H1 (cell line): ENCODE data around the gene ZNF524. TPM values are rescaled to one million over a fixed set of nuclear protein-coding genes. Genes with fewer than 3 reads are reported as not detected.

Experiments
- CTCF ChIA-PET: fragments of 300-600 bp; sonication (Branson Sonifier 250); formaldehyde crosslinking; loops from one replicate; lab custom pipeline; 2021; ENCODE audit not compliant: partially characterized antibody; lab: Charles Lee
- POLR2A ChIA-PET: fragments of 300-600 bp; sonication (Branson Sonifier 250); formaldehyde crosslinking; loops from one replicate; lab custom pipeline; 2021; ENCODE audit warnings: inconsistent platforms; ENCODE audit not compliant: partially characterized antibody; lab: Charles Lee
- DNase-seq, 2 experiments: peaks; one replicate each; pipeline versions ENCODE4 v3.0.0 to v3.0.0-alpha.2; 2010 to 2022; ENCODE audit warnings: low spot score in 2 of 2, low read depth in 1 of 2, mixed read lengths in 1 of 2
- FAIRE-seq: peaks from 2 replicates; lab custom pipeline; 2011; peaks lifted over from hg19 to GRCh38; lab: Jason Lieb, UNC
- H2AFZ ChIP-seq: 2 replicates; pipeline ENCODE4 v1.8.1; 2012; ENCODE audit warnings: low read length, inconsistent platforms
- H2AK5ac ChIP-seq: 2 replicates; pipeline ENCODE4 v1.6.1; 2013; ENCODE audit warnings: low read depth, low read length
- H2BK120ac ChIP-seq: replicated peaks from 2 replicates; pipeline ENCODE3; 2013; ENCODE audit warnings: low read depth, low read length, inconsistent platforms
- H2BK12ac ChIP-seq: 2 replicates; pipeline ENCODE4 v1.6.1; 2013; ENCODE audit warnings: low read depth, low read length
- H2BK15ac ChIP-seq: 2 replicates; pipeline ENCODE4 v1.6.1; 2013; ENCODE audit warnings: low read length
- H2BK20ac ChIP-seq: 2 replicates; pipeline ENCODE4 v1.6.1; 2013; ENCODE audit warnings: low read length
- H2BK5ac ChIP-seq: 2 replicates; pipeline ENCODE4 v1.6.1; 2013; ENCODE audit warnings: low read depth, low read length
- H3K14ac ChIP-seq: 2 replicates; pipeline ENCODE4 v1.6.1; 2013; ENCODE audit warnings: inconsistent platforms; ENCODE audit not compliant: insufficient read length
- H3K18ac ChIP-seq: 2 replicates; pipeline ENCODE4 v1.6.1; 2013; ENCODE audit warnings: low read length; ENCODE audit errors: extremely low read depth
- H3K23ac ChIP-seq: 2 replicates; pipeline ENCODE4 v1.6.1; 2013; ENCODE audit warnings: inconsistent platforms; ENCODE audit not compliant: insufficient read length
- H3K23me2 ChIP-seq: 2 replicates; pipeline ENCODE4 v1.6.1; 2013; ENCODE audit warnings: low read depth, low read length
- H3K27ac ChIP-seq: 2 replicates; pipeline ENCODE4 v1.6.1; 2011; ENCODE audit warnings: low read depth, low read length, inconsistent platforms
- H3K27me3 ChIP-seq, 4 experiments: replicated peaks in 1 of 4; 1 replicate in 1 of 4; 2 replicates in 3 of 4; pipeline versions ENCODE4 v1.6.1 to v1.8.1; 2011 to 2013; ENCODE audit warnings: low read length in 3 of 4, mild to moderate bottlenecking in 3 of 4, inconsistent platforms in 2 of 4, mixed read lengths in 2 of 4, moderate library complexity in 1 of 4; ENCODE audit not compliant: control insufficient read depth in 3 of 4, insufficient read depth in 3 of 4; ENCODE audit errors: extremely low read depth in 1 of 4
- H3K36me3 ChIP-seq, 4 experiments: 2 replicates each; pipeline versions ENCODE4 v1.6.1 to v1.8.1; 2011 to 2013; ENCODE audit warnings: mild to moderate bottlenecking in 4 of 4, low read length in 3 of 4, moderate library complexity in 2 of 4, control low read depth in 1 of 4, inconsistent platforms in 1 of 4; ENCODE audit not compliant: insufficient read depth in 4 of 4, control insufficient read depth in 2 of 4
- H3K4ac ChIP-seq: replicated peaks from 2 replicates; pipeline ENCODE3; 2013; ENCODE audit warnings: low read length, low read depth, mixed read lengths, inconsistent platforms; ENCODE audit not compliant: insufficient read length
- H3K4me1 ChIP-seq, 4 experiments: replicated peaks in 1 of 4; 1 replicate in 1 of 4; 2 replicates in 3 of 4; pipeline versions ENCODE4 v1.6.1 to v1.8.1; 2011 to 2013; ENCODE audit warnings: low read length in 3 of 4, inconsistent platforms in 2 of 4, mixed read lengths in 1 of 4; ENCODE audit not compliant: insufficient read depth in 4 of 4, control insufficient read depth in 3 of 4
- H3K4me2 ChIP-seq, 2 experiments: 2 replicates each; pipeline versions ENCODE4 v1.6.1 to v1.8.1; 2011 to 2013; ENCODE audit warnings: low read depth in 2 of 2, low read length in 2 of 2, control low read depth in 1 of 2, inconsistent platforms in 1 of 2, mild to moderate bottlenecking in 1 of 2; ENCODE audit not compliant: insufficient read depth in 1 of 2
- H3K4me3 ChIP-seq, 4 experiments: fragments of 200-600, 300-600 bp in 1 of 4; sonication (generic), shearing (Covaris generic), sonication (Bioruptor Twin) in 1 of 4; 2 replicates each; pipeline versions ENCODE4 v1.5.1 to v1.8.1; 2011 to 2016; ENCODE audit warnings: low read length in 4 of 4, low read depth in 3 of 4, control low read depth in 2 of 4, inconsistent platforms in 2 of 4, mild to moderate bottlenecking in 2 of 4, mixed read lengths in 1 of 4, moderate library complexity in 1 of 4; ENCODE audit not compliant: insufficient read depth in 2 of 4; ENCODE audit errors: extremely low read depth in 1 of 4
- H3K56ac ChIP-seq: replicated peaks from 2 replicates; pipeline ENCODE3; 2013; ENCODE audit warnings: low read depth, mild to moderate bottlenecking, mixed read lengths, low read length, inconsistent platforms; ENCODE audit not compliant: insufficient read length
- H3K79me1 ChIP-seq: 2 replicates; pipeline ENCODE4 v1.6.1; 2013; ENCODE audit warnings: low read depth, low read length, control low read depth
- H3K79me2 ChIP-seq, 2 experiments: 2 replicates each; pipeline versions ENCODE4 v1.6.1 to v1.8.1; 2012 to 2013; ENCODE audit warnings: low read length in 2 of 2, mild to moderate bottlenecking in 2 of 2, inconsistent platforms in 1 of 2; ENCODE audit not compliant: insufficient read depth in 2 of 2, control insufficient read depth in 1 of 2
- H3K9ac ChIP-seq, 4 experiments: replicated peaks in 1 of 4; 1 replicate in 1 of 4; 2 replicates in 3 of 4; pipeline versions ENCODE4 v1.6.1 to v1.8.1; 2011 to 2013; ENCODE audit warnings: low read depth in 3 of 4, low read length in 3 of 4, control low read depth in 2 of 4, mild to moderate bottlenecking in 2 of 4, moderate library complexity in 2 of 4, inconsistent platforms in 1 of 4; ENCODE audit errors: extremely low read depth in 1 of 4
- H3K9me3 ChIP-seq, 2 experiments: 2 replicates each; pipeline versions ENCODE4 v1.6.1 to v1.8.1; 2012 to 2013; ENCODE audit warnings: mild to moderate bottlenecking in 2 of 2, moderate library complexity in 2 of 2, control low read depth in 1 of 2, inconsistent platforms in 1 of 2, low read depth in 1 of 2, low read length in 1 of 2, mixed read lengths in 1 of 2; ENCODE audit not compliant: insufficient read depth in 2 of 2
- H4K20me1 ChIP-seq, 2 experiments: replicated peaks in 1 of 2; 2 replicates each; pipeline versions ENCODE3 to v1.8.1; 2011 to 2013; ENCODE audit warnings: inconsistent platforms in 2 of 2, low read length in 2 of 2, mild to moderate bottlenecking in 1 of 2; ENCODE audit not compliant: insufficient read depth in 2 of 2, control insufficient read depth in 1 of 2
- H4K5ac ChIP-seq: 2 replicates; pipeline ENCODE4 v1.6.1; 2013; ENCODE audit warnings: low read length, low read depth, mixed read lengths, inconsistent platforms; ENCODE audit not compliant: insufficient read length
- H4K8ac ChIP-seq: 2 replicates; pipeline ENCODE4 v1.8.0; 2013; ENCODE audit warnings: mild to moderate bottlenecking, moderate library complexity, low read length, inconsistent platforms; ENCODE audit not compliant: insufficient read depth; ENCODE audit errors: extremely low read depth
- H4K91ac ChIP-seq: replicated peaks from 2 replicates; pipeline ENCODE3; 2013; ENCODE audit warnings: low read length, mixed read lengths, inconsistent platforms; ENCODE audit not compliant: insufficient read length
- CTBP2 ChIP-seq: IDR thresholded peaks from 2 replicates; pipeline ENCODE4 v1.7.0; 2011; ENCODE audit warnings: borderline replicate concordance, mild to moderate bottlenecking, moderate library complexity, mixed read lengths, low read length; ENCODE audit not compliant: insufficient read depth, insufficient read length
- EP300 ChIP-seq, 2 experiments: IDR thresholded peaks; 1 replicate in 1 of 2; 2 replicates in 1 of 2; pipeline ENCODE4 v1.6.1; 2011 to 2012; ENCODE audit warnings: low read depth in 2 of 2, low read length in 2 of 2, mild to moderate bottlenecking in 2 of 2, borderline replicate concordance in 1 of 2, inconsistent platforms in 1 of 2, moderate library complexity in 1 of 2
- JUN ChIP-seq: IDR thresholded peaks from 2 replicates; pipeline ENCODE4 v1.6.1; 2011; ENCODE audit warnings: low read depth, mild to moderate bottlenecking, improper control_type of control experiment, low read length
- MAFK ChIP-seq: IDR thresholded peaks from 2 replicates; pipeline ENCODE4 v1.6.1; 2012; ENCODE audit warnings: low read depth, mild to moderate bottlenecking, improper control_type of control experiment, low read length
- RBBP5 ChIP-seq: IDR thresholded peaks from 2 replicates; pipeline ENCODE4 v1.7.1; 2012; ENCODE audit warnings: low read depth, mild to moderate bottlenecking, inconsistent platforms, low read length, moderate library complexity, borderline replicate concordance
- RFX5 ChIP-seq: IDR thresholded peaks from 2 replicates; pipeline ENCODE4 v1.6.1; 2011; ENCODE audit warnings: low read depth, low read length, improper control_type of control experiment, borderline replicate concordance
- RNF2 ChIP-seq: fragments of 200-900, 300-1000 bp; sonication (generic); IDR thresholded peaks from 2 replicates; pipeline ENCODE4 v1.7.1; 2016; ENCODE audit warnings: borderline replicate concordance, low read depth, mild to moderate bottlenecking, antibody characterized with exemption, low read length; ENCODE audit not compliant: poor library complexity, severe bottlenecking; ENCODE audit errors: missing control alignments
- SAP30 ChIP-seq: fragments of 300-600 bp; sonication (generic); IDR thresholded peaks from 2 replicates; pipeline ENCODE4 v1.7.1; 2012; ENCODE audit warnings: low read length, moderate library complexity, mild to moderate bottlenecking, inconsistent platforms; ENCODE audit not compliant: insufficient read depth, insufficient replicate concordance
- SIN3A ChIP-seq, 2 experiments: IDR thresholded peaks in 1 of 2; conservative IDR thresholded peaks in 1 of 2; 2 replicates each; pipeline ENCODE4 v1.6.1; 2011 to 2012; ENCODE audit warnings: low read length in 2 of 2, improper control_type of control experiment in 1 of 2, low read depth in 1 of 2, mild to moderate bottlenecking in 1 of 2
- SP4 ChIP-seq: IDR thresholded peaks from 2 replicates; pipeline ENCODE4 v1.6.1; 2012; ENCODE audit warnings: low read length, inconsistent platforms
- WGBS, 2 experiments: shearing (Covaris generic) in 1 of 2; methylation state at CpG; one replicate each; pipeline versions ENCODE4 v1.1.6 to v1.1.7; 2013 to 2015; ENCODE audit warnings: low lambda C conversion rate in 2 of 2, mixed read lengths in 2 of 2, inconsistent platforms in 1 of 2, low coverage in 1 of 2, missing lambda C conversion rate in 1 of 2; ENCODE audit not compliant: insufficient replicate concordance in 2 of 2, insufficient coverage in 1 of 2, insufficient read length in 1 of 2; ENCODE audit errors: extremely low coverage in 1 of 2, missing lambda C conversion rate in 1 of 2; 5-methylcytosine and 5-hydroxymethylcytosine counted together
- polyA plus RNA-seq, 7 experiments: library from polyadenylated mRNA; depleted of rRNA in 3 of 7; stranded (reverse) in 5 of 7; unstranded in 2 of 7; fragments of >200 nt in 5 of 7; fragments of 200-250 nt in 2 of 7; gene quantifications; 1 replicate in 5 of 7; 2 replicates in 1 of 7; 4 replicates in 1 of 7; pipeline versions ENCODE4 v1.2.1 to v1.2.3, GENCODE V29; 2011 to 2013; ENCODE audit warnings: missing spikeins in 2 of 7, mixed read lengths in 2 of 7
- total RNA-seq: library from RNA; stranded (reverse); fragmentation: NEBNext Ultra II Directional; extraction: Animal tissue kit (Norgen Biotek cat#: 25700); gene quantifications from 2 replicates; pipeline ENCODE4 v1.2.1, GENCODE V29; 2021
- TF ChIP-seq, protein P1 (sequence below): IDR thresholded peaks from 2 replicates; pipeline ENCODE4 v1.6.1; 2011; ENCODE audit warnings: low read length, improper control_type of control experiment

The ZNF524 gene
- total and polyA plus RNA-seq, 2 of the 8 experiments (the other 6 are each of a cell fraction or from before 2014, with no cell fraction given), result 4.4 to 4.7 TPM

DNA sequence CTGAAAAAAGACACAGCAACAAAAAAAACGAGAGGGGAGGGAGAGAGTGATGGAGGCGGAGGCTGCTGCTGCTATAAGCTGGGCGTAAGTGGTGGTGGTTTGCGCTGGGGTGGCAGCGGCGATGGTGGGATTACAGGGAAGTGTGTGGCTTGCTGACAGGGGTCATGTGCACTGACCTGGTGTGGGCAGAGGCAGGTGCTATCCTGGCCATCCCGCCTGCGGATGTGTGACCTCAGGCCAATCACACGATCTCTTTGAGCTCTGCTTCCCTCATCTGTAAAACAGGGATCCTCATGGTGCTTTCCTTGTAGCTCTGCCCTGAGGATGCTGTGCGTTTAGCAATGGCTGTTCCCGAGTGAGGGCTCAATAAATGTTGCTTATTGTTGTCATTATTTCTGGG is 37.4 kb downstream of the ZNF524 start:
- H4K91ac ChIP-seq, result no peak overlapping the region
- no peak overlapping the region for H3K56ac ChIP-seq
- H3K18ac ChIP-seq, result no peak overlapping the region
- H2BK12ac ChIP-seq, result no peak overlapping the region
- no peaks in the 10 kb centered on the region for H3K36me3 ChIP-seq
- H4K20me1 ChIP-seq, result peaks cover 3 to 10% of the 10 kb centered on the region in 2 experiments
- H3K23ac ChIP-seq, result no peak overlapping the region
- H2BK120ac ChIP-seq, result no peak overlapping the region
- H3K23me2 ChIP-seq, result peaks cover 25% of the 10 kb centered on the region
- H2AK5ac ChIP-seq, result no peak overlapping the region
- no peak overlapping the region for H3K4ac ChIP-seq
- CTCF ChIA-PET, result interaction anchor here (0.7 to 3.8 kb wide), 6 partner anchors 10 to 477 kb away, joined by 3 to 30 read pairs (median 7); partner anchors contain the start of genes CCDC106 and ZNF865
- no peak overlapping the region for H3K9ac ChIP-seq
- no peak overlapping the region for H4K5ac ChIP-seq
- no peak overlapping the region for H3K4me2 ChIP-seq
- no peak overlapping the region for H2BK5ac ChIP-seq
- H3K9me3 ChIP-seq, result no peaks in the 10 kb centered on the region; a peak in 1 of 4 replicates
- H3K14ac ChIP-seq, result no peak overlapping the region
- peaks cover 6 to 9% (median 7%) of the 10 kb centered on the region in 4 experiments for H3K4me1 ChIP-seq
- H4K8ac ChIP-seq, result no peak overlapping the region
- no peak overlapping the region for H2BK15ac ChIP-seq
- peaks cover 13% of the 10 kb centered on the region for H3K79me1 ChIP-seq
- no peaks in the 10 kb centered on the region for H3K27me3 ChIP-seq
- DNase-seq (no peak), FAIRE-seq (no peak)
- no peak overlapping the region for H3K27ac ChIP-seq
- 82% methylated on average over 11 of the region's 11 CpGs; no CpG with 5 or more reads in 1 of the 2 experiments for WGBS, 2 experiments
- H2BK20ac ChIP-seq, result no peak overlapping the region
- no peak overlapping the region for H3K4me3 ChIP-seq
- POLR2A ChIA-PET, result interaction anchor here (0.7 to 8.8 kb wide), 7 partner anchors 9 to 33 kb away, joined by 3 to 96 read pairs (median 4); partner anchors contain the start of genes CCDC106, U2AF2, ZNF581 and ZNF784
- no peak overlapping the region for H2AFZ ChIP-seq
- H3K79me2 ChIP-seq, result peaks cover 4 to 25% of the 10 kb centered on the region in 2 experiments; a peak in 3 of 4 replicates
- TF ChIP-seq RNF2, result no peak
- no peak for TF ChIP-seq EP300 (IDR thresholded peaks at IDR 0.05; ENCODE audit: borderline replicate concordance in 1 of 2, low read depth in 2 of 2, low read length in 2 of 2)
- TF ChIP-seq CTBP2, result no peak
- no peak for TF ChIP-seq SAP30
- TF ChIP-seq MAFK, result no peak
- TF ChIP-seq RBBP5, result no peak
- no peak for TF ChIP-seq SIN3A (conservative IDR thresholded peaks at IDR 0.05 in 1 of 2, IDR thresholded peaks at IDR 0.05 in 1 of 2; ENCODE audit: low read depth in 1 of 2, low read length in 2 of 2)
- no peak for TF ChIP-seq JUN
- no peak for TF ChIP-seq RFX5
- TF ChIP-seq SP4, result no peak
- TF ChIP-seq, protein P1, sequence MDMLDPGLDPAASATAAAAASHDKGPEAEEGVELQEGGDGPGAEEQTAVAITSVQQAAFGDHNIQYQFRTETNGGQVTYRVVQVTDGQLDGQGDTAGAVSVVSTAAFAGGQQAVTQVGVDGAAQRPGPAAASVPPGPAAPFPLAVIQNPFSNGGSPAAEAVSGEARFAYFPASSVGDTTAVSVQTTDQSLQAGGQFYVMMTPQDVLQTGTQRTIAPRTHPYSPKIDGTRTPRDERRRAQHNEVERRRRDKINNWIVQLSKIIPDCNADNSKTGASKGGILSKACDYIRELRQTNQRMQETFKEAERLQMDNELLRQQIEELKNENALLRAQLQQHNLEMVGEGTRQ, result no peak
